SK-N-MC (cell line): ENCODE results near the gene SPSB1.

Experiments used
- EZH2 ChIP-seq: fragments of 200-600 bp; sonication (generic); IDR thresholded peaks from one replicate; pipeline ENCODE4 v1.6.1; 2017; ENCODE audit warnings: antibody characterized with exemption
- FOXP2 ChIP-seq: optimal IDR thresholded peaks from 2 replicates; pipeline ENCODE3; 2011; ENCODE audit warnings: mild to moderate bottlenecking, moderate library complexity; ENCODE audit not compliant: insufficient read depth; ENCODE audit errors: extremely low read length, control extremely low read depth
- POLR2AphosphoS5 ChIP-seq: IDR thresholded peaks from 2 replicates; pipeline ENCODE4 v1.6.1; 2012; ENCODE audit warnings: mild to moderate bottlenecking, low read depth, low read length, borderline replicate concordance

DNA sequence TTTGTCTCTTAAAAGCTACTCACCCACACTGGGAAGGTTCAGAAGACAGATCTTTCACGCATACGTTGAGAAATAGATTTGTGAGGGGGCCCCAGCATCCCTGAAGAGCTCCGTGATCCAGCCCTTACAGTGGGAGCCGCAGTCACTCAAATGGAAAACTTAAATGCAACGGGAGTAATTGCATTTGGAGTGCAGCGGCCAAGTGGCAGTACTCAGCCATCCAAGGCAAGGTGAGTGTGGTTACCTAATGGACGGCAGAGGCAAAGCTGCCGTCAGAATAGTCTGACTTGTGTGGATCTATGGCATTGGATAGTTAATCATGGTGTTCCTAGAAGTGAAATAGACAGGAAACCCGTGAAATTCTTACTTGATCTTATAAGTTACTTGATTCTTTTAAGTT is 5.1 kb downstream of the SPSB1 start:
- TF ChIP-seq POLR2AphosphoS5 (no peak), EZH2 (no peak), FOXP2 (no peak)
